ENCODE data around the gene OR52N5. TPM values are rescaled to one million over a fixed set of nuclear protein-coding genes. Genes with fewer than 3 reads are reported as not detected.

Gene OR52N5
- total RNA-seq, 2 donors from 2014 or later, result not detected

- H3K4me3 Mint-ChIP-seq, result no peak overlapping the region
- no peaks in the 10 kb centered on the region for H3K9me3 Mint-ChIP-seq
- no peak overlapping the region for H3K27ac Mint-ChIP-seq
- DNase-seq (ENCODE audit: low spot score) (no peak), ATAC-seq (no peak)
- H3K4me1 Mint-ChIP-seq (ENCODE audit: low read depth in 2 of 2), result no peaks in the 10 kb centered on the region
- peaks cover 0 to 11% of the 10 kb centered on the region in 2 donors for H3K27me3 Mint-ChIP-seq
- H3K36me3 Mint-ChIP-seq, result no peaks in the 10 kb centered on the region
These were observed 33.3 kb downstream of the OR52N5 start for GRCh38 chr11:5749836-5750235.

- Mint-ChIP-seq H3K36me3 (peaks cover 11% of the 10 kb centered on the region), H3K9me3 (peaks cover 5% of the 10 kb centered on the region), H3K4me1 (ENCODE audit: low read depth in 2 of 2) (no peaks in the 10 kb centered on the region)
These were observed 36.5 kb downstream of the OR52N5 start for GRCh38 chr11:5746614-5747013.

GRCh38 chr11:5738431-5738830 is 44.7 kb downstream of the OR52N5 start:
- no peak for DNase-seq (ENCODE audit: low spot score)
- Mint-ChIP-seq H3K4me3 (no peak overlapping the region), H3K27ac (no peak overlapping the region), H3K9me3 (peaks cover 20% of the 10 kb centered on the region), H3K36me3 (peaks cover 29% of the 10 kb centered on the region), H3K27me3 (peaks cover 3 to 35% of the 10 kb centered on the region in 2 donors), H3K4me1 (ENCODE audit: low read depth in 2 of 2) (no peaks in the 10 kb centered on the region)
- no peak for ATAC-seq

More at GRCh38 chr11:5746614-5747013, 36.5 kb downstream of the OR52N5 start:
- DNase-seq (ENCODE audit: low spot score) (no peak), ATAC-seq (no peak)
- peaks cover 3 to 33% of the 10 kb centered on the region in 2 donors for H3K27me3 Mint-ChIP-seq
- H3K4me3 Mint-ChIP-seq, result no peak overlapping the region
- no peak overlapping the region for H3K27ac Mint-ChIP-seq

GRCh38 chr11:5737670-5738392 is 45.3 kb downstream of the OR52N5 start:
- Mint-ChIP-seq H3K27ac (no peak overlapping the region), H3K4me3 (no peak overlapping the region), H3K9me3 (peaks cover 20% of the 10 kb centered on the region), H3K27me3 (peaks cover 3 to 33% of the 10 kb centered on the region in 2 donors), H3K36me3 (peaks cover 29% of the 10 kb centered on the region), H3K4me1 (ENCODE audit: low read depth in 2 of 2) (no peaks in the 10 kb centered on the region)
- ATAC-seq (no peak), DNase-seq (ENCODE audit: low spot score) (no peak)

- no peak for ATAC-seq
- H3K9me3 Mint-ChIP-seq, result peaks cover 20% of the 10 kb centered on the region
- H3K4me1 Mint-ChIP-seq (ENCODE audit: low read depth in 2 of 2), result no peaks in the 10 kb centered on the region
- H3K4me3 Mint-ChIP-seq, result no peak overlapping the region
- H3K27me3 Mint-ChIP-seq, result peaks cover 3 to 26% of the 10 kb centered on the region in 2 donors
- DNase-seq (ENCODE audit: low spot score), result no peak
- H3K27ac Mint-ChIP-seq, result no peak overlapping the region
- H3K36me3 Mint-ChIP-seq, result peaks cover 23% of the 10 kb centered on the region
These were observed 46.1 kb downstream of the OR52N5 start for GRCh38 chr11:5737091-5737490.

- Mint-ChIP-seq H3K4me1 (ENCODE audit: low read depth in 2 of 2) (no peaks in the 10 kb centered on the region), H3K27ac (no peak within 1 kb of the TSS), H3K4me3 (no peak within 1 kb of the TSS), H3K36me3 (peaks cover 16% of the 10 kb centered on the region), H3K9me3 (peaks cover 13% of the 10 kb centered on the region), H3K27me3 (peaks cover under 1 to 19% of the 10 kb centered on the region in 2 donors)
- no peak for ATAC-seq
- no peak for DNase-seq (ENCODE audit: low spot score)
These were observed 46.8 kb downstream of the OR52N5 start, which contains the start of gene OR56B1 for GRCh38 chr11:5736396-5736795. Gene OR56B1, plus strand, starts transcription at chr11:5736448. Its CDS starts 69 bp downstream, at chr11:5736517.

GRCh38 chr11:5727691-5728090 is 55.5 kb downstream of the OR52N5 start:
- H3K27ac Mint-ChIP-seq, result no peak overlapping the region
- H3K4me3 Mint-ChIP-seq, result no peak overlapping the region
- no peaks in the 10 kb centered on the region for H3K36me3 Mint-ChIP-seq
- no peak for DNase-seq (ENCODE audit: low spot score)
- no peak for ATAC-seq
- no peaks in the 10 kb centered on the region for H3K4me1 Mint-ChIP-seq (ENCODE audit: low read depth in 2 of 2)
- H3K27me3 Mint-ChIP-seq, result peaks cover 3 to 9% of the 10 kb centered on the region in 2 donors
- no peaks in the 10 kb centered on the region for H3K9me3 Mint-ChIP-seq

GRCh38 chr11:5726351-5726750 is 56.8 kb downstream of the OR52N5 start:
- ATAC-seq (no peak), DNase-seq (ENCODE audit: low spot score) (no peak)
- H3K36me3 Mint-ChIP-seq, result no peaks in the 10 kb centered on the region
- peaks cover 3 to 9% of the 10 kb centered on the region in 2 donors for H3K27me3 Mint-ChIP-seq
- no peak overlapping the region for H3K27ac Mint-ChIP-seq
- no peaks in the 10 kb centered on the region for H3K9me3 Mint-ChIP-seq
- H3K4me3 Mint-ChIP-seq, result no peak overlapping the region
- H3K4me1 Mint-ChIP-seq (ENCODE audit: low read depth in 2 of 2), result no peaks in the 10 kb centered on the region

Other genes with a start within 250 kb of the OR52N5 start
- not detected for gene OR52H1, start 234.8 kb downstream of the OR52N5 start, total RNA-seq
- not detected for gene OR52B6, start 202.5 kb downstream of the OR52N5 start, total RNA-seq
- gene TRIM6, start 186.7 kb downstream of the OR52N5 start, total RNA-seq, result under 1 TPM in 1 of 2 donors, not detected in 1; 0.31 TPM
- gene TRIM34, start 158.4 kb downstream of the OR52N5 start, total RNA-seq, result 1 to 10 TPM; 4.3 to 6.2 TPM
- 10 to 100 TPM; 12.4 to 16.4 TPM for gene TRIM5, start 98.3 kb downstream of the OR52N5 start, total RNA-seq
- 100 to 1,000 TPM in 1 of 2 donors, 10 to 100 TPM in 1; 89.3 to 144 TPM for gene TRIM22, start 93.6 kb downstream of the OR52N5 start, total RNA-seq
- under 1 TPM in 1 of 2 donors, not detected in 1; 0.21 TPM for gene OR56B1, start 46.9 kb downstream of the OR52N5 start, total RNA-seq
- gene OR52N4, start 29.1 kb downstream of the OR52N5 start, total RNA-seq, result under 1 TPM; 0.38 to 0.45 TPM
- gene OR52N1, start 7.9 kb upstream of the OR52N5 start, total RNA-seq, result not detected
- gene OR52N2, start 25.6 kb upstream of the OR52N5 start, total RNA-seq, result not detected
- gene OR52E6, start 58.5 kb upstream of the OR52N5 start, total RNA-seq, result not detected
- not detected for gene OR52E8, start 74.3 kb upstream of the OR52N5 start, total RNA-seq
- not detected for gene OR52E4, start 97.3 kb upstream of the OR52N5 start, total RNA-seq
- gene OR52E5, start 109.9 kb upstream of the OR52N5 start, total RNA-seq, result not detected
- gene OR56A3, start 158.9 kb upstream of the OR52N5 start, total RNA-seq, result not detected
- gene OR56A5, start 185.1 kb upstream of the OR52N5 start, total RNA-seq, result not detected
- not detected for gene OR52L1, start 203.6 kb upstream of the OR52N5 start, total RNA-seq
- under 1 TPM in 1 of 2 donors, not detected in 1; 0.11 TPM for gene OR56A4, start 223.6 kb upstream of the OR52N5 start, total RNA-seq
- under 1 TPM; 0.05 to 0.11 TPM for gene OR56A1, start 247.4 kb upstream of the OR52N5 start, total RNA-seq

Measured in natural killer cell treated with Interleukin-12 subunit alpha and Interleukin-12 subunit beta and Interleukin-15 and Interleukin-18, amount 100 ng/mL, for 72 hours (primary cell).